GM10266 (cell line): ENCODE results near the gene ZNF678.
A peak's percentile ranks its signal among the peaks of the same experiment; 100 is the strongest.

Source experiments
- DNase-seq: peaks from one replicate; pipeline ENCODE4 v3.0.0; 2012; ENCODE audit errors: extremely low spot score
- CTCF ChIP-seq: IDR thresholded peaks from 2 replicates; pipeline ENCODE4 v1.5.1; 2012; ENCODE audit warnings: mild to moderate bottlenecking, low read depth; ENCODE audit not compliant: control insufficient read depth, insufficient read depth; ENCODE audit errors: missing control alignments

Gene ZNF678

GRCh38 chr1:227561241-227561907 lies 2.0 kb upstream of the ZNF678 start:
- no peak for TF ChIP-seq CTCF
- DNase-seq = no peak

- DNase-seq = no peak
- TF ChIP-seq CTCF = no peak
These were observed 1.3 kb upstream of the ZNF678 start for GRCh38 chr1:227562037-227562436.

- TF ChIP-seq CTCF = no peak
- DNase-seq = peak; percentile 32
These were observed 428 bp upstream of the ZNF678 start for GRCh38 chr1:227562933-227563323.

- no peak for TF ChIP-seq CTCF
- DNase-seq = no peak
These were observed 3.9 kb downstream of the ZNF678 start for GRCh38 chr1:227567256-227567655.

GRCh38 chr1:227568593-227568992 lies 5.2 kb downstream of the ZNF678 start:
- no peak for TF ChIP-seq CTCF
- no peak for DNase-seq

GRCh38 chr1:227572752-227573151 lies 9.4 kb downstream of the ZNF678 start:
- no peak for TF ChIP-seq CTCF
- DNase-seq = no peak

- TF ChIP-seq CTCF = no peak
- no peak for DNase-seq
These were observed 11.6 kb downstream of the ZNF678 start for GRCh38 chr1:227574926-227575325.
